HG02885 (cell line): Measurements from ENCODE around the gene SNAPC4.
"Not testable (repeated sequence)": the region's sequence is repeated elsewhere in the genome, so short reads cannot be mapped to it uniquely, and the experiment has no call there.

Experiments used
- ATAC-seq: cut with Tn5 transposase; IDR thresholded peaks from one replicate; pipeline ENCODE4 v1.9.1; 2021; ENCODE audit warnings: mild to moderate bottlenecking; ENCODE audit not compliant: unreplicated experiment, poor library complexity

SNAPC4 gene

DNA sequence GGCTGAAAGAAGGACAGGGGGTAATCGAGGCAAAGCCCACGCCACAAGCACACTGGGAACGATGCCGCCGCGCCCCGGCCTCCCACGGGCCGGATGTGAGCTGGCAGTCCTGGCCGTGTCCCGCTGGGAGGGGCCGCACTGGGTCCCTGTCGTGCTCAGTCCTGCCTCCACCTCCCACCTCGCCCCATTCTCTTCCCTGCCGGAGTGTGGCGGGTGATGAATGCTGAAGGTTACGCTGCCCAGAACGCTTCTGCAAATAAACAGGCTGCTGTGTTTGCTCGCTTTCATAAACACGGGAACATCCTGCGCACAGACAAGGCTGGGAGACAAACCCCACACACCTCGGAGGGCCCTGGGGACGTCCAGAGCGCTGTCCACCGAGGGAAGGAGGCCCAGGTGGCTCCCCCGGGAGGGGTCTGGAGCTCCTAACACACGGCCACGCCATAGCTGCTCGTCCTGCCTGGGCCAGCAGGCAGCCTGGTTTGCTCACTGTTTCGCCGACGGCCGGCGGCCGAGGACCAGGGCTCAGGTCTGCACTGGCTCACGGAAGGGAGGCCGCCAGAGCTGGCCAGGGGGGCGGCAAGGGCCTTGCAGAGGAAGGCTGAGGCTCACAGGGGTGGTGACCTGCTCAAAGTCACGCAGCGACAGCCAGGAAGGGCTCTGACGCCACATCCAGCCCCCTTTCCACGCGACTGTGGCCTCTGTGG lies 38.8 kb downstream of the SNAPC4 start:
- no peak for ATAC-seq

DNA sequence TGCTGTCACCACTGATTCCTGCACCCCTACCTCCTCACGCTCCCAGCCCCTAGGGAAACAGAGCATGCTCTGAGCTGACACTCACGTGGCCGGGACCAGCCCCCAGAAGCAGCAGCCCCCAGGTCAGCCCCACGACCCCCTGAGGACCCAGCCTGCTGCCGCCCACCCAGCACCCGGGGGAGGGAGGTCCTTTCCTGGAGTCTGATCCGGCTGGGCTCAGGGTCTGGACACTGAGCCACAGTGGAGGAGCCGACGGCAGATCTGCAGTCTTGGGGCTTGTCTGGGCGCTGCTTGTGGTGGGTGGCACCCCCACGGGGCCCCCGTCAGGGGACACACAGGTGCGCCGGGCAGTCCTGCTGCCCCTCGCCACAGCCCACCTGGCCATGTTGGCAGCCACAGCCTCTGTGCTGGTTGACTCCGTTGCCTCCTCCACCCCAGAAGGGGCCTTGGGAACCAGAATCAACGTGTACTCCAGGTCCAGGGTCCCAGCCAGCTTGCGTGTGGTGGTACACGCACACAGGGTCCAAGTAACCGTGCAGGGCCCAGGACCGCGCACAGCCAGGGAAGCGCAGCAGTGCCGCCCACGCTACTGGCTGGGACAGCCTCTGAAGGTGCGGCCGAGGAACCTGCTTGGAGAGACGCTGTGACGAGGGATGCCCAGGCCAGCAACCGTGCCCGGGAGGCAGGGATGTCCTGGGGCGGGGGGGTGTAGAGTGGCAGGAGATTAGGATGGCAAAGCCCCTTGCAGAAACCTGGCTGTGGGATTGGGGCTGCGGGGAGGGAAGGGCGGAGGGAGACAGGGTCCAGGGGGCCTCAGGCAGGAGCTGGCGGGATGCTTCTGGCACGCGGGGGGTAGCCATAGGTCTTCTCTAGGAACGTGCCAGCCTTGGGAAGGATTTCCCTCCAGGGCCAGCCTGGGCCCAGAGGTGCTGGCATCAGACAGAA lies 39.9 kb downstream of the SNAPC4 start:
- no peak for ATAC-seq

DNA sequence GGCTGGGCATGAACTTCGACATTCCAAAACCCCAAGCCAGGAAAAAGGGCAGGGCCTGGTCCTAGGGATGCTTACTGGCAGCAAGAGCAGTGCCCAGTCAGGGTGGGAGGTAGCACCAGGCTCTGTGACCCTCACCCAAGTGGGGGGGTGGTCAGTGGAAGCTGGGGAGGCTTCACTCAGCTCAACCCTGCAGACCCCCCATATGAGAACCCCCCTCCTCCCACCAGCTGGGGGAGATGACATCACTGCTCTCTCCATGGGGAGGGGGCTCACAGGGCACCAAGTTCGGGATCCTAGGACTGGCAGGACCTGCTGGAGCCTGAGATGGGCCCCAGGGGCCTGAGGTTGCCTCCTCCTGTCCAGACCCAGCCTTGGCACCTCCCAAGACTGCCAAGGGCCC lies 41.1 kb downstream of the SNAPC4 start:
- no peak for ATAC-seq

DNA sequence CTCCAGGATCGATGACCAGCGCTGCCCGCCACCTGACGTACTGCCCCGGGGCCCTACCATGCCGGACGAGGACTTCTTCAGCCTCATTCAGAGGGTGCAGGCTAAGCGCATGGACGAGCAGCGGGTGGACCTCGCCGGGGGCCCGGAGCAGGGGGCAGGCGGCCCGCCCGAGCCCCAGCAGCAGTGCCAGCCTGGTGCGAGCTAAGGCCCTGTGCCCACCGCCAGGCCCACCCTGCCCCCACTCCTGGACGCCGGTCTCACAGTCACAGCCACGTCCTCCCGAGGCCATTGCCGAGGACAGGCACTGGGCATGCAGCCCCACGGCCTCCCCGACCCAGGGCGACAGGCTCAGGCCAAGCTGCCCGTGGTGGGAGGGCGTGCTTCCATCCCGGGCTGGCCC lies 42.0 kb downstream of the SNAPC4 start:
- no peak for ATAC-seq

DNA sequence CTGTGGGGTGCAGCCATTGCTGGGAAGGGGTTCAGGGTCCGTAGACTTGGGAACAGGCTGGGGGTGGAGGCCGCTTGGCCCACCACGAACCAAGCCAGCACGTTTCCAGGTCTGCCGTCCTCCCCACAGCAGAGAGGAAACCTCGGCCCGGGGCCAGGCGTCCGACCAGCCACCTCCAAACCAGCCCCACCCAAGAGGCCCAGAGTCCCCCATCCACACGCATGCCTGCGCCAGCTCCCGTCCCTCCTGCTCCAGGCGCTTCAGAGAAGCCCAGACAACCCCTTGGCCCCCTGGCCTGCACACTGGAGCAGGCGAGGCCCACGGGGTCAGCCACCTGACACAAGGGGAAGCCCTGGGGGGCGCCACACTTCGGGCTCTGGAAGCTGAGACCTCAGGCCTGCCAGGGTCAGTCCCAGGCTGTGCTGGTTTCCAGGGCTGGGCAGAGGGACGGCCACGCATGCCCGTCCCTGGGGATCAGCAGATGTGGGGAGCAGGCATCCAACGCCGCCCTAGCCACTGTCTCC lies 42.7 kb downstream of the SNAPC4 start:
- no peak for ATAC-seq

DNA sequence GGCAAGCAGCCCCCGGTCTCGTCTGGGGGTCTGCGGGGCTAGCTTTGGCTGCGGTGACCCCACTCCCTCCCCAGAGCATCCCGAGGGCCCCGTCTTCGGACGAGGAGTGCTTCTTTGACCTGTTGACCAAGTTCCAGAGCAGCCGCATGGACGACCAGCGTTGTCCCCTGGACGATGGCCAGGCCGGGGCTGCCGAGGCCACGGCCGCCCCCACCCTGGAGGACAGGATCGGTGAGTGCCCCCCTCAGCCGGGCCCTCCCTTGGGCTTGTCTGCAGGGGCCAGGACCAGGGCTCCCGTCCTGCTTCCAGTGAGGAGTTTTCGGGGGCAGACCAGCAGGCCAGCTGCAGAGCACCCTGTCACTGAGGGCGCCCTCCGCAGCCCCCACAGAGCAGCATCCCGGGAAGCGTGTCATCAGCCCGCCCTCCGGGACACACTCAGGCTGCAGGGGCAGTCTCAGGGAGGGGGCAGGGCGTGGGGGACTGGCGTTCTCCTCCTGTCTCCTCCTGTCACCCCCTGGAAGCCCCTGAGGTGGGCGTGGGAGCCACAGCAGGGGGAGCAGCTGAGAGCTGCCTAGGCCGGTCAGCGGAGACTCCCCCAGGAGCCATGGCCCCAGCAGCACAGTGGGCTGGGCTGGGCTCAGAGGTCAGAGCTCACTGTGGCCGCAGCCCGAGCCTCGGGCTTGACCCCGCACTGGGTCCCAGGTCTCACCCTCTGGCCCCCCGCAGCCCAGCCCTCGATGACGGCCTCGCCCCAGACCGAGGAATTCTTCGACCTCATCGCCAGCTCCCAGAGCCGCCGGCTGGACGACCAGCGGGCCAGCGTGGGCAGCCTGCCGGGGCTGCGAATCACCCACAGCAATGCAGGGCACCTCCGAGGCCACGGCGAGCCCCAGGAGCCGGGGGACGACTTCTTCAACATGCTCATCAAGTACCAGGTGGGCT lies 44.1 kb downstream of the SNAPC4 start:
- no peak for ATAC-seq

DNA sequence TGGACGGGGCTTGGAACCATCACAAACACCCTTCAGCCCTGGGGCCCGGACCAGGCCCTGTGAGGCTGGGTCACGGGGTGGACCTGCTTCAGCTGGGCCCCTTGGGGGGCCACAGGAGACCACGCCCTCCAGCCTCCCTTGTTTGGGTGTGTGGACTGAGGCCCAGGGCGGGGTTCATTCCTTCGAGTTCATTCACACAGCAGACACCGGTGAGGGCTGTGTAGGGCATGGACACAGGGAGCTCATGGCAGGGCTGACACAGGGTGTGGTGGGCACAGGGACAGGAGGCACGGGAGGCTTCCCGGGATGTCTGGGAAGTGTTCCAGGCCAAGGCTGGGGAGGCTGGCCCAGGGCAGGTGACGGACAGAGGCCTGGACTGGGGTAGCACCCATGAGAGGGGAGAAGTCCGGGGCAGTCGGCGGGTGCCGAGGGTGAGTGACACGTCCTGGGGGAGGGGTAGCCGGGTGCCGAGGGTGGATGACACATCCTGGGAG lies 45.3 kb downstream of the SNAPC4 start:
- no peak for ATAC-seq

DNA sequence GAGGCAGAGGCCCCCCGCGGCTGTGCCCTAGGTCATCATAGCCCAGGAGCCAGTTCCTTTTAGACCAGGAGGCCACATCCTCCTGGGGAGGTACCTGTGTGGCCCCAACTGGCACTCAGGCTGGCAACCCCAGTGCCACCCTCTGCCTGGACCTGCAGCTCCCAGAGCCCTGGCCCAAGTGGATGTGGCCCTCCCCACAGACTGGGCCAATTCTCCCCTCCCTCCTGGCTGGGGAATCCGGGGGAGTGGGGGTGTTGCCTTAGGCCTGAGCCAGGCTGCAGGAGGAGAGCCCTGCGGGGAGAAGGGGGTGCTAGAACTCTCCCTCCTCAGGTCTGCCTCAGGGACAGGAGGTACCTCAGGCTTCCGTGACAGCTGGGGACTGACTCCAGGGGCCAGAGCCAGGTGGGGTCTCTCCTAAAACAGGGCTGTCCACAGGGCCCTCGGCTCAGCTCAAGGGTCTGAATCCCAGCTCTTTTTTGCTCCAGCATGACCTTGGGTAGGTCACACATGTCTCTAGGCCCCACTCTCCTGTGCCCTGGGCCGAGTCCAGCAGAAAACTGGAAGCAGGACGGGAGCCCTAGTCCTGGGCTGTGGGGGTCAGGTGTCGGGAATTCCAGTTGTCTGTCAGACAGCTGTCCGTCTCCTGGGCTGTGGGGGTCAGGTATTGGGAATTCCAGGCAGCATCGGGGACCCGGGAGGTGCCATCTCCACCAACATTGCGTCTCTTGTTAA lies 46.0 kb downstream of the SNAPC4 start:
- no peak for ATAC-seq

DNA sequence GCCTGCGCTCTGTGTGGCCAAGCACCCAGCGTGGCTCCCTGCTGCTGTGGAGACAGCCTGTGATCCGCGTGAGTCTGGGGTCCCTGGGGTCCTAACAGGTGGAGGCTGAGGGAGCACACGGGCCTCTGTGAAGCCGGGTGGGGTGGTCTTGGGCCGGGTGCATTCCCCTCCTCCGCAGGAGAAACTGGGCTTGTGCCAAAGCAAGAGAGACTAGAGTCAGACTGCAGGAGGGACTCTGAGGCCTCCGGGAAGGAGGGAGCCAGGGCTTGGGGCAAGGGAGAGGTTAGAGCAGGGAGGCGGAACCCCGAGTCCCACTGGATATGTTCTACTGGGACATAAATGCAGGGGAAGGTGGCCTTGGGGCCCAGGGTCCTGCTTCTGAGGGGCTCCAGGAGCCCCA lies 46.9 kb downstream of the SNAPC4 start:
- ATAC-seq, result no peak

DNA sequence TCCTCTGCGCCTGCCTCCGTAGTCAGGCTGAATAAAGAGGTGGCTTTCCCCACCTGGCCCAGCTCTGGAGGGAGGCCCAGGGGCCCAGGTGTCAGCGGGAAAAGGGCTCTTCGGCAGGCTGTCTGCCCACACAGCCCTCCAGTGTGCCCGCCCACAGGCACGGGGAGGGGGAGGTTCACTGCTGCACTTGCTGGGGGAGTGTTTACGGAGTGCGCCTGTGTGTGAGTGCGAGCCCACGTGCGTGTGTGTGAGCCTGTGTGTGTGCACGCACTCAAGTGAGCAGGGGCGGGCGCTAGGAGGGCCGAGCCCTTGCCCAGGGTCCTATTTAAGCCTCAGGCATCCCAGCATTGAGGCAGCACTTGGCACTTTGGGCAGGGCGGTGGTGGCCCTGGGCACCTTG lies 47.3 kb downstream of the SNAPC4 start:
- no peak for ATAC-seq

DNA sequence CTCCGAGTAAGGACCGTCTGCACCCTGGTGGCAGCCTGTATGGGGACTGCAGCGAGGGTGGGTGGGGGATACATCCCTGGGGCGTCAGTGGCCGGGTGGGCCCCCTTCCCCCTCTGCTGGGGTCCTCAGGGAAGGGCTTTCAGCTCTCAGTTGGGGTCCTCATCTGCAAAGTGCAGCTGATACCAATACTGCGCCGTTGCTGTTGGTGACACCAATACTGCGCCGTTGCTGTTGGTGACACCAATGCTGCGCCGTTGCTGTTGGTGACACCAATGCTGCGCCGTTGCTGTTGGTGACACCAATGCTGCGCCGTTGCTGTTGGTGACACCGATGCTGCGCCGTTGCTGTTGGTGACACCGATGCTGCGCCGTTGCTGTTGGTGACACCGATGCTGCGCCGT lies 48.1 kb downstream of the SNAPC4 start:
- not testable (repeated sequence) for ATAC-seq

DNA sequence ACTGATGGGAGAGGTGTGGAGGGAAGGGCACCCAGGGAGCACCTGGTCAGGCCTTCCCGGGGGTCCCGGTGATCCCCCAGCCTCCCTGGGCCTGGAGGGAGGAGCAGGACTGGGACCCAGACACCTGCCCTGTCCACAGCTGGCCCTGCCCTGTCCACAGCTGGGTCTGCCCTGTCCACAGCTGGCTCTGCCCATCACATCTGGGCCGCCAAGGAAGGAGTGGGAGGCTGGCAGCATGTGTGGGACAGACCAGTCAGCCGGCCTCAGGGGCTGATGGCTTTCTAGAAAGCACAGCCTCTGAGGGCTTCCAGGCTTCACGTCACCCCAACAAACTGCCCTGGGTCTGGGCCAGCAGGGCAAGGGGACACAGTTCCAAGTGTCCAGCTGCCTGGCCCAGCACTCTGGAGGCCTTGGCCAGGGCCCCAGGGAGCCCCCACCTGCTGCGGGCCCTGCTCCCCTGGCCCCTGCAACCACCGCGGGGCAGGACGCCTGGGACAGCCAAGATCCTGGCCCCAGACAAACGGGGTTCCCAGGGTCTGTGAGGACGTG lies 48.6 kb downstream of the SNAPC4 start:
- no peak for ATAC-seq
